RPMI8226 (cell line): ENCODE measurements around the gene PTRHD1.
"Not testable (repeated sequence)": the region's sequence is repeated elsewhere in the genome, so short reads cannot be mapped to it uniquely, and the experiment has no call there.

Experiments
- DNase-seq: peaks from one replicate; pipeline ENCODE4 v3.0.0-alpha.2; 2015

Gene PTRHD1

DNA sequence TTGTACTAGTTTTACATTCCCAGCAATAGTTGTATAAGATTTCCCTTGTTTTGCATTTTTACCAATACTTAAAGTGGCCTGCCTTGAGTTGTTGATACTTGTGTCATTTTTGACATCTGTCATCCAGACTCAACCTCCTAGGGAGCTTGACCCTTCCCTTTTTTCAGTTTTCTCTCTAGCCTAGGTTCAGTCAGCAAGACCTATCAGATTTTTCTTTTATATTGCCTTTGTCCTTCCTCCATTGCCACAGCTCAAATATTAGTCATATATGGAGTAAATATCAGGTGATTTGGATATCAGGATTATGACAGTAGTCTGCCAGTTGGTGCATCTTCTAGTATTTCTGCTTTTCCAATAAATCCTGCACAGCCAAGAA lies 13.5 kb upstream of the PTRHD1 start:
- no peak for DNase-seq

DNA sequence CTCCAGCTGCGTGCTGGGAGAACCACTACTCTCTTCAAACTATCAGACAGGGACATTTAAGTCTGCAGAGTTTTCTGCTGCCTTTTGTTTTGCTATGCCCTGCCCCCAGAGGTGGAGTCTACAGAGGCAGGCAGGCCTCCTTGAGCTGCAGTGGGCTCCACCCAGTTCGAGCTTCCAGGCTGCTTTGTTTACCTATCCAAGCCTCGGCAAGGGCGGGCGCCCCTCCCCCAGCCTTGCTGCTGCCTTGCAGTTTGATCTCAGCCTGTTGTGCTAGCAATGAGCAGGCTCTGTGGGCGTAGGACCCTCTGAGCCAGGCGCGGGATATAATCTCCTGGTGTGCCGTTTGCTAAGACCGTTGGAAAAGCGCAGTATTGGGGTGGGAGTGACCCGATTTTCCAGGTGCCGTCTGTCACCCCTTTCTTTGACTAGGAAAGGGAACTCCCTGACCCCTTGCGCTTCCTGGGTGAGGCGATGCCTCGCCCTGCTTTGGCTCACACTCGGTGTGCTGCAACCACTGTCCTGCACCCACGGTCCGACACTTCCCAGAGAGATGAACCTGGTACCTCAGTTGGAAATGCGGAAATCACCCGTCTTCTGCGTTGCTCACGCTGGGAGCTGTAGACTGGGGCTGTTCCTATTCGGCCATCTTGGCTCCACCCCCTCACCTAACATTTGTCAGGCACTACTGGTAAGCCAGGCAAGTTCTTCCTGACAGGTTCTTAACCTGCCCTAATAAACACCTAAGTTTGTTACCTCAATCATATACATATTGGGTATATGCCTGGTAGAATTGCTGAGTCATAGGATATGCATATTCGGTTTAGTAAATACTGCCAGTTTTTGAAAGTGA lies 12.8 kb upstream of the PTRHD1 start:
- not testable (repeated sequence) for DNase-seq

DNA sequence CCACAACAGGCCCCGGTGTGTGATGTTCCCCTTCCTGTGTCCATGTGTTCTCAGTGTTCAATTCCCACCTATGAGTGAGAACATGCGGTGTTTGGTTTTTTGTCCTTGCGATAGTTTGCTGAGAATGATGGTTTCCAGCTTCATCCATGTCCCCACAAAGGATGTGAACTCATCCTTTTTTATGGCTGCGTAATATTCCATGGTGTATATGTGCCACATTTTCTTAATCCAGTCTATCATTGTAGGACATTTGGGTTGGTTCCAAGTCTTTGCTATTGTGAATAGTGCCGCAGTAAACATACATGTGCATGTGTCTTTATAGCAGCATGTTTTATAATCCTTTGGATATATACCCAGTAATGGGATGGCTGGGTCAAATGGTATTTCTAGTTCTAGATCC lies 7.3 kb upstream of the PTRHD1 start:
- not testable (repeated sequence) for DNase-seq

DNA sequence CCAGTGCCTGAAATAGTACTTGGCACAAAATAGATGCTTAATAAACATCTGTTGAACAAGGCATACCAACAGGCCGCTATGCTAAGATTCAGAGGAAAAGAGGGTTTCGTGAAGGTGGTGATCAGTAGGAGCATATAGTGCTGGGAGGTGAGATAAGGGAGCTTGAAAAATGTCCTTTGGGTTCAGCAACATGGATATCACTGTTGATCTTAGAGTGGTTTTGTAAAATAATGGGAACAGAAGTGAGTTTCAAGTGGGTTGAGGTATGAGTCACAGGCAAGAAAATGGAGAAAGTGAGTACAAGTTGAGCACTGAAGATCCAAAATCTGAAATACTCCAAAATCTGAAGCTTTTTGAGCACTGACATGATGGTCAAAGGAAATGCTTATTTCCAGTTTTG lies 4.5 kb upstream of the PTRHD1 start:
- DNase-seq, result no peak

DNA sequence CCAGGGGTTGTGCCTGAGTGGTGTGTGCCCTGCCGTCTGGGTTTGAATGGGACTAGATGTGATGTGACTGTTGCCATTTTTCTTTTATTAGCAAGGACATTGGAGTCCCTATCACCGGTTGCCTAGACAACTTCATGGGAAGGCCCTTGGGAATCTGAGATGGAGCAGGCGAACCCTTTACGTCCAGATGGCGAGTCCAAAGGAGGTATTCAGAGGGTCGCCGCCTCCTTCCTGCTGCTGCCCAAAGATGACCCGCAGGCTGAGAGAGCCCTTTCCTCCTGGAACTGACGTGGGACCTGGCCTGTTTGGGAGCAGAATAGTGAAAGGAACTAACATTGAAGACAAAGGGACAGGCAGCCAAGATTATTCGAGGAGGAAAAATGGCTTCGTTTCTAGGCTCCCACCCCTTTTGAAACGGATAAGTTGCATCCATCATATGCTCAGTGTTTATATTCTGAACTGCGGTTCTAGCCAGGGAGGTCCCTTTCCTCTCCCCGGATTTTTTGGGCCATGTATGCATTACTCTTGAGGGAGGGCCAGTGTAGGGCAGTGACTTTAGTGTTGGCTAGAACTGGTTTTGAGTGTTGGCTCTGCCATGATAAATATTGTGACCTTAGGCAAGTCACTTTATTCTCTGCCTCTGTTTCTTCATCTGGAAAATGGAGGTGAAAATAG lies 707 bp upstream of the PTRHD1 start:
- DNase-seq, result peak; percentile 20

DNA sequence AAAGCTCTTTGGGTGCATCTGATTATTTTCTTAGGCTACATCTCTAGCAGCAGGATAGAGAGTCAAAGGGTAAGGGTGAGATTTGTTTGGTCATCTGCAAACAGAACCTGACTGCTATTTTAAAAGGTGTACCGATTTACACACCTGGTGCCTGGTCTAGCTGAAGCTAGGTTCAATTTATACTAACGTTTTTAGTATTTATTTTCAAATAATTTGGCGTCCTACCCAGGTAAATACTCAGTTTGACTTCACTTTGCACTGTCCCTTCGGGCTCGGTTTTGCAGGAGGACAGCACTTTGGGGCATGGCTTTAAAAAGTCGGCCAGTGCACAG lies 683 bp downstream of the PTRHD1 start:
- DNase-seq, result no peak

DNA sequence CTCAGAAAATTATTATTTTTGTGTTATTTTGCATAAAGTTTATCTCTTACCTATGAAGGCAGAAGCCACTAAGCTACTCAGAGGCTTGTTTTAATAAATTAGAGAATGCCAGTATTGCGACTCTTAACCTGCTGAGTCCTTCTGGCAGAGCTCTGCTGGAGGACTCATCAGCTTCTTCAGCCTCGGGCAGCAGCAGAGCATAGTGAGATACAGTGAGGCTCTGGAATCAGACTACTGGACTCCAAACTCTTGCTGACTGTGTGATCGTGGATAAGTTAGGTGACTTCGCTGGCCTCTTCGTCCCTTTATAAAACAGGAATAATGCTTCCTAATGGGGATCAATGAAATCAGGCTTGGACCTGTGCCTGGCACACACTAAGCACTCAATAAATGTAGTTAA lies 1.7 kb downstream of the PTRHD1 start:
- no peak for DNase-seq

DNA sequence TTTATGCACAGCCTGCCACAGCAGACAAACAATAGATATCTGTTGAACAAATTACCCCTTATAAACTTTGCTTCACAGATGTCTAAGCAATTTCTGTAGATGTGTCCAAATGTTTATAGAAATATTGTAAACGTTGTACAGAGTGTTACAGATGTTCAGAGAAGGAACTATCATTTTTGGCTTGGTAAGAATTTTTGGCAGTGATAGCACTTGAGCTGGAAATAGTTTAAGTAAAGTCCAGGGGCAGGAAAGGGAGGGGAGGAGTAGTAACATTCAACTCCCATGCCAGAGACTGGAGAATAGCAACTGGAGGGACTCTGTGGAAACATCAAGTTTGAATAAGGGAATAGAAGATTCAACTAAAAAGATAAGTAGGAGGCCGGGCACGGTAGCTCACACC lies 4.4 kb downstream of the PTRHD1 start:
- no peak for DNase-seq

DNA sequence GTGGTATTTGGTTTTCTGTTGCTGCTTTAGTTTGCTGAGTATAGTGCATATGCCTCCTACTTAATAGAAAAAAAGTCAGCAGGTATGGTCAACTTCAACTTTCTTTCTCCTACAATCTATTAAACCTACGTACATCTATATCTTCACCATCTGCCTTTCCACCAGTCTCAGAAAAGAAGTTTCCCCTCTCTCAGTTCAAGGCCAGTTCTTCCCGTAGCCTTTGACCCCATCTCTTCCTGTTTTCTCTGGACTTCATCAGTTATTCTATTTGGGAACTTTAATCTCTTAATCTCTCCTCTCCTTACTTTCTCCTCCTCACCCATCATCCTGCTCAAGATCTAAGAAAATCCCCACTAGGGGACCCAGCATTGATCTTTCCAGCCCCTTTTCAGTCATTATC lies 5.7 kb downstream of the PTRHD1 start:
- no peak for DNase-seq

DNA sequence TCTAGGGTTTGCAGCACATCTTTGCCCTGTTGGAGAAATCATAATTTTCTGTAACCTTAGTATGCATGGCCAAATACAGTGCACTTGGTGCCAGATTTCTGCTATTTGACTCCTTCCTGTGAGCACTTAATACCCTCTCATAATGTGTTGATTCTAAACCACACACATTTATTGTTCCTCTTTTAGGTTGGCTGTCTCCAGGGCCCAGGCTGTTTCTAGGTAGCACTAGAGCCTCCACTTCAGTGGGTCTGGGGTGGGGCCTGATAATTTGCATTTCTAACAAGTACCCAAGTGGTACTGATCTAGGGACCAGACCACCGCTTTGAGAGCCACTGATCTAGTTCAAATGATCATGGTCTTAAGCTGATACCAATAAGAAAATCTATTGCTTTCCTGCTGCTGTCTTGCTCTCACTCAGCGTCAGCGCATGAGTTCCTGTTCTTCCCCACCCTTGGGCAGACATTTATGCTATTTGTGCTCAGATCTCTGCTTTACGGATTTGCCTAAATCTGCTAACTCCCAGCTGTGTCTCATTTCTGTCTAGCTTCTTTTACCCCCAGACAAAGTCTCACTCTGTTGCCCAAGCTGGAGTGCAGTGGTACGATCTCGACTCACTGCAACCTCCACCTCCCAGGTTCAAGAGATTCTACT lies 7.4 kb downstream of the PTRHD1 start:
- peak; percentile 21 for DNase-seq

DNA sequence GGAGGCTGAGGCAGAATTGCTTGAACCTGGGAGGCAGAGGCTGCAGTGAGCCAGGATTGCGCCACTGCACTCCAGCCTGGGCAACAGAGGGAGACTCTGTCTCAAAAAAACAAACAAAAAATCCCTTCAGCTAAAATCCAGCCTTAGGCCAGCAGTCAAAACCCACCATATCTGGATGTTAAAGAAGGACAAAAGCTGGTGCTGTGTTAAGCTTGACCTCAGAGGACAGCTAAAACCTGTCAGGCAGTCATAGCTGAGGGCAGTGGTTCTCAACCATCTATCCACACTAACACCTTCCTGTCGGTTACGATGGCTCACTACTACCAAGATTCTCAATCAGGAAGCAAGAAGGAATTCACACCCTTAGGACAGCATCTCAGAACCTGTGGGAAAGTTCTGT lies 9.6 kb downstream of the PTRHD1 start:
- no peak for DNase-seq

DNA sequence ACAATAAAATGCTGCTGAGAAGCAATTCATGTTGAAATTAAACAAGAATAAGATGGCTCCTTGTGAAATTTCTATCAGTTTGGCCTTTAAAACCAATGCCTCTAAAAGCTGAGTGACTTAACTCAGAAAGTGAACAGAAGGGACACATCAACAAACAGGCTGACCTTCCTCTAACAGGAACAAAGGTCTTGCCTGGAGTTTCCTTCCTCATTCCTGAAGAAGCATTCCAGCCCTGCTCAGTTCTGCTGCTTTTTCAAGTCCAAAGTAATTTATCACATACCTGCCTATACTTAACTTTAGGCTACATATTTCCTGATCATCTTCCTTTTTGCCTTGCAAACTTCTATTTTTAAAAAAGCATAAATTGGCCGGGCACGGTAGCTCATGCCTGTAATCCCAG lies 14.1 kb downstream of the PTRHD1 start:
- no peak for DNase-seq

DNA sequence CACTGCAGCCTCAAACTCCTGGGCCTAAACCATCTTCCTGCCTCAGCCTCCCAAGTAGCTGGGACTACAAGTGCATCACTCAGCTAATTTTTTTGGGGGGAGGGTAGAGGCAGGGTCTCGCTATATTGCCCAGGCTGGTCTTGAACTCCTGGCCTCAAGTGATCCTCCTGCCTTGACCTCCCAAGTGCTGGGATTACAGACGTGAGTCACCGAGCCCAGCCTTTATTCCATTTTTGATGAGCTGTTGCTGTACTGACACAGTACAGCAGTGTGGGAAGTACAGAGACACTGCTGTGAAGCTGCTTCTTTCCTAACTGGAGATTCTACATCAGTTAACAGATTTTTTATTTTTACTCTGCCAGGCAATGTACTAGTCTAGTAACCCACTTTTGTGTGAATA lies 18.8 kb downstream of the PTRHD1 start:
- DNase-seq, result no peak

DNA sequence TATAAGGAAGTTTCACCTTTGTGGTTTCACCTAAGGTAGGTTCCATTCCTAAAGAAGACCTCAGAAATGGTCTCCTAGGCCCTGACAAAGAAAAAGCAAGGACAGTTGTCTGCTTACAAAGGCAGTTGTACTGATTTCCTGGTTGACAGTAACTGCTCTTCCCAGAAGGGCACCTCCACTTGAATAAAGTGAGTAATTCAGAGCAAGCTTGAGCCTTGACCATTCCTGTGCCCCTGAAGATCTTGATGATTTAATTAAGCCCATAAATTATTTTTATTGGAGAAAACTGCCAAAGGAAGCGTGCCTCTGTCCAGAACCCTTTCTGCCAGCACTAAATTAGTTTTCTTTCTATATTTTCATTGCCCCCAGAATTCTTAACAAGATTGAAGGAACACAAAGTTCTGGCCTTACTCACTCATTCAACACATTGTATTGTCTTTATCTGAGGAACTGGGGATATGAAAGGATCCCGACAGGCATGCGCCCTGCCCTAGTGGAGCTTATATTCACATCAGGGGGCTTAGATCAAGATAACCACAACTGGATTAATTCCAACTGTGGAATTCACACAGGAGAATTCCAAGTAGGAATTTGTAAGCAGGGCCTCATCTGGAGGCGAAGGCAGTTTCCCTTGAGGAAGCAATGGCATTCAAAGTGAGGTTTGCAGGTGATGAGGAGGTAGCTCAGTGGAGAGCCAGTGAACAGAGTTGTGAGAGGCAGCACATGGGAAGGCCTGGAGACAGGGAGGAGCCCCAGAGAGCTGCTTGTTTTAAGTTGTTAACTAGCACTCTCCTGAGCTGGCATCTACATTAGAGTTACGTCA lies 21.2 kb downstream of the PTRHD1 start:
- DNase-seq, result no peak

DNA sequence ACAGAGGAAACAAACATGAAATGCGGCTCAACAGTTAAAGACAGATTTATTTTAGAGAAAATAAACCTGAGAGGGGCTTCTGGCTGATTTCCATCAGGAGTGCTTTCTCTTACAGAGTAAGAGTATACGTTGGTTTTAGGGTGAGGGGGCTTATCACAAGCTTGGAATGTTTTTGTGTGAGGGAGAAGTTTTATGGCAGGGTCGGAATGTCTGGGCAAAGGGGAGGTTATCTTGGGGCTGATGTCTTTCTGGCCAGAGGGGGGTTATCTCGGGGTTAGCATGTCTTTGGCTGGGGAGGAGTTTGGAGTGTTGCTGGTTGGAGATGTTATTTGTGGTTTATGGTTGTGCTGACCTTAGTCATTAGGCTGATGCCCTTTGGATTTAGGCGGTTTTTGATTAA lies 22.1 kb downstream of the PTRHD1 start:
- DNase-seq, result no peak

DNA sequence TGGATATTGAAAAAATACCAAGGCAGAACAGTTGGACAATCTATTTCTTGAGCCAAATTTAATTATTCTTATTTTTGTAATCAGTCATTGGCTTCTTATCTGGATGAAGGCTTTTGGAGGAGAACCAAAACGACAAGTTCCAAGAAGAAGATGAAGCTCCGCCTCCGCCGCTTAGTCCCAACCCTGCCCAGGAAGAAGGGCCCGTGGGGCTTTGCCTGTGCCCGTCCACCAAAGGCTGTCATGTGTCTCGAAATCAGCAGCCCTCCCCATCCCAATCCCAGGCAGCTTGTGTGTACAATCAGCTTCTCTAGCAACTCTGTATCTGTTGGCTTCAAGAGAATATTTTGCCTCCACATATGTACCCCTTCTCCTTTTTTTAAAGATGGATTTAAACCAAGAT lies 24.6 kb downstream of the PTRHD1 start:
- DNase-seq, result no peak

DNA sequence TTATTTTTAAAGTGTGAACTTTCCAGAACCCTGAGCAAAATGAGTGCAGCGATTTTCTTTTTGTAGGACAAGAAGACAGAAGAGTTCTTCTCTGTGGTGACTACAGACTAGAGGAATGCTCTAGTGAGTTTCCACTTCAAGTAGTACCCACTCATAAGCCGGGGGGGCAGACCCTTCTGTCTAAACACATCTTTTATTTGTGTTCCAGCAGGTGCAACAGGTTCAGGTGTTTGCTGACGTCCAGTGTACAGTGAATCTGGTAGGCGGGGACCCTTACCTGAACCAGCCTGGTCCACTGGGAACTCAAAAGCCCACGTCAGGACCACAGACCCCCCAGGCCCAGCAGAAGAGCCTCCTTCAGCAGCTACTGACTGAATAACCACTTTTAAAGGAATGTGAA lies 25.2 kb downstream of the PTRHD1 start:
- DNase-seq, result no peak

DNA sequence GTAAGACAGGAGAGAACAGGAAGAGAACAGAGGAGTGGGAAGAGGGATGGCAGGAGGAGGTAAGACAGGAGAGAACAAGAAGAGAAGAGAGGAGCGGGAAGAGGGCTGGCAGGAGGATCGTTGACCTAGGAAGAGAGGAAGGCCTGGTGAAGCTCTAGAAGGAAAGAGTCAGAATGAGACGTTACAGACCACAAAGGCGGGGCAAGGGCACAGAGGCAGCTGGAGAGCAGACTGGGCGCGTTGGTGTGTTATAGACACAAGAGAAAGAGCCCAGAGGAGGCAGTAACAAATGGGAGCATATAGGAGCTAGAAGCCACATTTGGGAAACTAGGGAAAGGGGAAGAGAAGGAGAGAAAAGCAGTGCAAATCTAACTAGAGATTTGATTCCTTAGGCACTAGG lies 26.6 kb downstream of the PTRHD1 start:
- DNase-seq, result no peak

DNA sequence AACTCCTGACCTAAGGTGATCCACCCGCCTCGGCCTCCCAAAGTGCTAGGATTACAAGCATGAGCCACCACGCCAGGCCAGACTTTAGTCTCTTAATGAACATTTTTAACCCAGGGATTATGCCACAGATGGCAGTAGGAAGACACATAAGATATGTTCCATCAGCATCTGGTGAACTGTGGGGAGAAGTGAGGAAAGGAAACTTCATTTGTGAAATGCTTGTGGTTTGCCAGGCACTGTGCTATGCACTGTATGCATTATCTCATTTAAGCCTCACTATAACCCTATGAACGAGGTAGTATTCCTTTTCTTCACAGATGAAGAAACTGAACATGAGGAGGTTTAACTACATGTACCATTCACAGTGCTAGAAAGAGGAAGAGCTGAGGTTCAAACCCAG lies 29.3 kb downstream of the PTRHD1 start:
- DNase-seq, result no peak

DNA sequence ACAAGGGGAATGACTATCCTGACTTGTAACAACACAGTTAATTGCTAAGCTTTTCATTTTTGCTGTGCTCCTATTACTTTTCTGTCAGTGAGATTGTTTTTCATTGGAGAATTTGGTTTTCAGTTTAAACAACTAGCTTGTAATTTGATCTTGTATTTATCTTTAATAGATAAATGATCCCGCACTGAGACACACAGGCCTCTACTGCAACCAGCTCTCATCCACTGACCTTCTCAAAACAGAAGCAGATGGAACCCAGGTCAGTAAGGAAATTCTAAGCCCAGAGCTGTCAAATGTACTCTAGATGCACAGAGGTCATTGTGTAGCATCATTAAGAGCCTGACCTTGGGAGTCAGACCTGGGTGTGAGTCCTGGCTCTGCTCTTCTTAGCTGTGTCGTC lies 30.7 kb downstream of the PTRHD1 start:
- no peak for DNase-seq

DNA sequence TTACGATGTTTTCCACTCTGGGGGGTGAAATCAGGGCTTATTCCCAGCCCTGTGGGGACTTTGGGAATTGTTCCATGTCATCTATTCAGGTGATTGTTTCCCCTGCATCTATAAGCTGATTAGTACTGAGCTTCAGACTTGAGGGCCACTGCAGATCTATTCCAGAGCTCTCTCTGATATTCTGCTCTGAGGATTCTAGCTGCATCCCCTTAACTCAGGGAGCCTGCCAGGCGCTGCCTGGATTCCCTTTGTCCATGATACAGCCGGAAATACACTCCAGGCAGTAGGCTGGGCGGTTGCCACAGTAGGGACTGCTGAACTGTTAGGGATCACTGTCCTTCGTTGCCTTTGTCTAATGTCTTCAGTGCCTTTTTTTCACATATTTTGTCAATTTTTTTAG lies 31.3 kb downstream of the PTRHD1 start:
- DNase-seq, result no peak

DNA sequence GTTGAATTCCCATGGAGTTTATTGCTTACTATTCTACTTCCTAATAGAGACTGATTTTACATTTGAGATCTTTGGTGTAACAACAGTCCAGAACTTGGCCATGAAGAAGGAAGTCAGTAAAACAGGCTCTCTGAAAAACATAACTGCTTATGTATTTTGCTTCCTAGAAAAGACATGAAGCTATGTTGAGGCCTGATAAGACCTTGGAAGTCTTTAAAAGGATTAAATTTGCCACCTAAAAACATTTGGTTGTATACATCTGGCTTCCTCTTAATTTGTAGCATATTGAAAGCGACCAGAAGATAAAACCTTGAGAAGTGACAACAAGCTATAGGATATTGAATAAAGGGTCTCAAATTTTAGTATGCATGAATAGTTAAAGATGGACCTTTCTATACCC lies 36.4 kb downstream of the PTRHD1 start:
- DNase-seq, result no peak

DNA sequence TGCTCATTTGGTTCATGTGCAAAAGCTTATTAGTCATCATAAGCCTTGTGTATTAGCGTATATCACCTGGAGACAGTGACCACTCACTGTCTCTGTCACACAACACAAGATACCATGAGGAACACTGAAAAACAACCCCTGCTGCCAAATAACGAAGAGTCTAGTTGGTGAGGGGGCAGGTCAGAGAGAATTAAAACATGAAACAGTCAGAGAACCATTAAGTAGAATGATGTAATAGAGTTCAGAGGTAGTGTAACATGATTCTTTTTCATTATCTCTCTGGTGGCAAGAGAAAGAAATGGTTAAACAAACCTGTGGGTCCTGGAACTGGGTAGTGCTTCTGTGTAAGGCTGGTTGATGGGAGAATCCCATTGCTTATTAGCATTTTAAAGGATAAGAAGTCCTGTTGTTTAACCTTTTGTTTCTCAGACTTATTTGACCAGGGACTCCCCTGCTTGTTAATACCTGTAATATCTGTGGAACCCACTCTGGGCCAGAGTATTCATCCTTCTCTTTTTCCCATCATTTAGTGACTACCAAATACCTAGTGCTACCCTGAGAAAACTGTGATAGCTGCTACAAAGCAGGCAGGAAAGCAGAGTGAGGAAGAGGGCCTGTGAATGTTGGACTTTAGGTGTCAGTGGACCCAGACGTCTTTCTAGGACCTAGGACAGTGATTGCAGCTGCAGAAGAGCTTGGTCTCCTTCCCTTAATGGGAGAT lies 38.0 kb downstream of the PTRHD1 start:
- DNase-seq, result no peak
